ENCODE results near the gene CABP1.

GRCh38 chr12:120651821-120652220 lies 11.4 kb downstream of the CABP1 start:
- TF ChIP-seq CTCF (IDR thresholded peaks at IDR 0.05) (no peak), POLR2A (IDR thresholded peaks at IDR 0.05) (no peak)
